ENCODE measurements around the gene ABTB2. TPM values are rescaled to one million over a fixed set of nuclear protein-coding genes. Genes with fewer than 3 reads are reported as not detected.
"Not testable (repeated sequence)": the region's sequence is repeated elsewhere in the genome, so short reads cannot be mapped to it uniquely, and the experiment has no call there.

Gene ABTB2
- total RNA-seq, 1 donor from 2014 or later = 14.1 TPM

- Mint-ChIP-seq H3K27me3 (ENCODE audit: insufficient read depth) (peaks cover 6% of the 10 kb centered on the region), H3K4me1 (ENCODE audit: low read depth) (peaks cover 6% of the 10 kb centered on the region), H3K27ac (no peak overlapping the region), H3K4me3 (no peak overlapping the region), H3K9me3 (no peaks in the 10 kb centered on the region), H3K36me3 (ENCODE audit: low read depth) (peaks cover 2% of the 10 kb centered on the region)
- no peak for DNase-seq (ENCODE audit: low spot score)
- intact Hi-C loops (cut with micrococcal nuclease) = no loop called here
Observed at GRCh38 chr11:34224434-34224966, 133.3 kb downstream of the ABTB2 start.

- Mint-ChIP-seq H3K4me1 (ENCODE audit: low read depth) (peaks cover 6% of the 10 kb centered on the region), H3K27ac (no peak overlapping the region), H3K9me3 (no peaks in the 10 kb centered on the region), H3K36me3 (ENCODE audit: low read depth) (peaks cover 2% of the 10 kb centered on the region), H3K27me3 (ENCODE audit: insufficient read depth) (peaks cover 6% of the 10 kb centered on the region), H3K4me3 (no peak overlapping the region)
- intact Hi-C loops (cut with micrococcal nuclease) = no loop called here
- DNase-seq (ENCODE audit: low spot score) = no peak
Observed at GRCh38 chr11:34223907-34224306, 133.9 kb downstream of the ABTB2 start.

- Mint-ChIP-seq H3K4me3 (no peak overlapping the region), H3K27ac (peak overlapping the region; percentile 15), H3K27me3 (ENCODE audit: insufficient read depth) (peaks cover 7% of the 10 kb centered on the region), H3K36me3 (ENCODE audit: low read depth) (peaks cover 2% of the 10 kb centered on the region), H3K4me1 (ENCODE audit: low read depth) (peaks cover 9% of the 10 kb centered on the region), H3K9me3 (no peaks in the 10 kb centered on the region)
- no peak for DNase-seq (ENCODE audit: low spot score)
- intact Hi-C loops (cut with micrococcal nuclease) = no loop called here
Observed at GRCh38 chr11:34223021-34223813, 134.6 kb downstream of the ABTB2 start.

GRCh38 chr11:34222030-34222429, 135.8 kb downstream of the ABTB2 start:
- Mint-ChIP-seq H3K27ac (no peak overlapping the region), H3K36me3 (ENCODE audit: low read depth) (no peaks in the 10 kb centered on the region), H3K4me3 (no peak overlapping the region), H3K4me1 (ENCODE audit: low read depth) (peaks cover 12% of the 10 kb centered on the region), H3K27me3 (ENCODE audit: insufficient read depth) (peaks cover 7% of the 10 kb centered on the region), H3K9me3 (no peaks in the 10 kb centered on the region)
- intact Hi-C loops (cut with micrococcal nuclease) = no loop called here
- no peak for DNase-seq (ENCODE audit: low spot score)

DNA sequence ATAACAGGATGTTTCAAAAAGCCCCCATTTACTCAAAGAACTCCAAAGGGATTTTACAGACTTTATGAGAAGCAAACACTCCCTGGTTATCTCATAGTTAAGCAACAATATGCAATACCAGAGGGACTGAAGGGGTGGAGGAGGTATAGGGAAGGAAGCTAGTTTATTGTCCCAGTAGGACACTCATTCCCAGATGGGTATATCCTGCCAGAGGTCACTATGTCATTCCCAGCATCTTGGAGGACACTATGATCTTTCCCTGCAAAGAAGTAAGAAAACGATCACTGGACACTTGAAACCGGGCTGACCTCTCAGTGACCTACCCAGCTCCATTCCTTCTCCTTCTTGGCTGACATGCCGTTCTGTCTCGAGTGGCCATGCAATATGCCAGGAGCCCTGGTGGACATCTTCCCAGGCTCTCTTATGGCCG, 137.9 kb downstream of the ABTB2 start:
- intact Hi-C loops (cut with micrococcal nuclease) = no loop called here
- no peaks in the 10 kb centered on the region for H3K9me3 Mint-ChIP-seq
- no peak for DNase-seq (ENCODE audit: low spot score)
- H3K4me1 Mint-ChIP-seq (ENCODE audit: low read depth) = peaks cover 16% of the 10 kb centered on the region
- H3K4me3 Mint-ChIP-seq = no peak overlapping the region
- peaks cover 6% of the 10 kb centered on the region for H3K27me3 Mint-ChIP-seq (ENCODE audit: insufficient read depth)
- no peak overlapping the region for H3K27ac Mint-ChIP-seq
- H3K36me3 Mint-ChIP-seq (ENCODE audit: low read depth) = no peaks in the 10 kb centered on the region

GRCh38 chr11:34219279-34219678, 138.5 kb downstream of the ABTB2 start:
- intact Hi-C loops (cut with micrococcal nuclease) = no loop called here
- no peak overlapping the region for H3K4me3 Mint-ChIP-seq
- H3K36me3 Mint-ChIP-seq (ENCODE audit: low read depth) = no peaks in the 10 kb centered on the region
- H3K27ac Mint-ChIP-seq = no peak overlapping the region
- H3K9me3 Mint-ChIP-seq = no peaks in the 10 kb centered on the region
- peaks cover 6% of the 10 kb centered on the region for H3K27me3 Mint-ChIP-seq (ENCODE audit: insufficient read depth)
- peaks cover 21% of the 10 kb centered on the region for H3K4me1 Mint-ChIP-seq (ENCODE audit: low read depth)
- no peak for DNase-seq (ENCODE audit: low spot score)

GRCh38 chr11:34218756-34219155, 139.1 kb downstream of the ABTB2 start:
- intact Hi-C loops (cut with micrococcal nuclease); H3K27ac Mint-ChIP-seq; DNase-seq (ENCODE audit: low spot score); H3K4me3 Mint-ChIP-seq; H3K27me3 Mint-ChIP-seq (ENCODE audit: insufficient read depth); H3K9me3 Mint-ChIP-seq; H3K36me3 Mint-ChIP-seq (ENCODE audit: low read depth): not testable (repeated sequence)
- peaks cover 21% of the 10 kb centered on the region for H3K4me1 Mint-ChIP-seq (ENCODE audit: low read depth)

- intact Hi-C loops (cut with micrococcal nuclease) = no loop called here
- H3K4me1 Mint-ChIP-seq (ENCODE audit: low read depth) = peaks cover 16% of the 10 kb centered on the region
- peaks cover 8% of the 10 kb centered on the region for H3K27me3 Mint-ChIP-seq (ENCODE audit: insufficient read depth)
- no peaks in the 10 kb centered on the region for H3K9me3 Mint-ChIP-seq
- H3K36me3 Mint-ChIP-seq (ENCODE audit: low read depth) = no peaks in the 10 kb centered on the region
- H3K27ac Mint-ChIP-seq = no peak overlapping the region
- H3K4me3 Mint-ChIP-seq = no peak overlapping the region
- DNase-seq (ENCODE audit: low spot score) = no peak
Observed at GRCh38 chr11:34218067-34218466, 139.7 kb downstream of the ABTB2 start.

DNA sequence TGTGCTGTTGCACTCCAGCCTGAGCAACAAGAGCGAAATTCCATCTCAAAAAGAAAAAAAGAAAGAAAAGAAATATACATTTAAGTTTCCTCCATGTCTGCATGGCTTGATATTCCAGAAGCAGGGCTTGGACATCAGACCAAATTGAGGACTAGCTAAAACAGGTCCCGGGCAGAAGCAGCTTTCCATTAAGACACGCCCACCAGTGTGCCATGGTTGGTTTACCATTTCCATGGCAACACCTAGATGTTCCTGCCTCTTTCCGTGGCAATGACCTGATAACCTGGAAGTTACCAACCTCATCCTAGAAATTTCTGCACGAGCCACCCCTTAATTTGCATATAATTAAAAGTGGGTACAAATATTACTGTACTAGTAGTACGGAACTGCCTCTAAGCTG, 141.1 kb downstream of the ABTB2 start:
- Mint-ChIP-seq H3K27ac (no peak overlapping the region), H3K27me3 (ENCODE audit: insufficient read depth) (peaks cover 8% of the 10 kb centered on the region), H3K9me3 (no peaks in the 10 kb centered on the region), H3K36me3 (ENCODE audit: low read depth) (no peaks in the 10 kb centered on the region), H3K4me3 (no peak overlapping the region), H3K4me1 (ENCODE audit: low read depth) (peaks cover 15% of the 10 kb centered on the region)
- no peak for DNase-seq (ENCODE audit: low spot score)
- intact Hi-C loops (cut with micrococcal nuclease) = no loop called here

DNA sequence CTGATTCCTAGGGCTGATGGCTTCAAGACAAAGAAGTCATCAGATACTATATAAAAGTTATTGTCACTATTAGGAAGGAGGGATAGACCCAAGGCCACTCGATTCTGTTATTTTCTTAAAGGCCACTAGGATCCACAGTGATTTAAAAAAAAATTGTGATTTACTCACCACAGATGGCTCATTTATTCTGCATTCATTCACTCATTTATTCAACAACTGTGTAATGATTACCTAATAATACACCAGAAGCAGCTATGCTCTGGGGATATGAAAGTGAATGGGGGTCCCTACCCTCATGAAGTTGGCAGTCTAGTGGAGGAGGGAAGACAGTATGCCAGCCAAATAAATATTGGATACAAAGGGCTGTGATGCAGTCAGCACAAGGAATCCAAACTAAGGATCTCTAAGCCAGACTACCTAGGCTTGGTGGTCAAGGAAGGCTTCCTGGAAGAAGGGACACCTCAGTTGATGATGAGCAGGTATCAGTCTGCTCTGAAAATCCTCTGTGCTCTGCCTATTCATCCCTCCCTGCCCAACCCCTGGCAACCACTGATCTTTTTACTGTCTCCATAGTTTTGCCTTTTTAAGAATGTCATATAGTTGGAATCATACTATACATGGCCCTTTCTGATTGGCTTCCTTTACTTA, 141.9 kb downstream of the ABTB2 start:
- peaks cover 15% of the 10 kb centered on the region for H3K4me1 Mint-ChIP-seq (ENCODE audit: low read depth)
- H3K27me3 Mint-ChIP-seq (ENCODE audit: insufficient read depth) = peaks cover 8% of the 10 kb centered on the region
- intact Hi-C loops (cut with micrococcal nuclease) = loop anchor here (1.0 to 2.0 kb wide), 3 partner anchors 18 to 41 kb away; no protein-coding TSS in a partner anchor
- H3K9me3 Mint-ChIP-seq = no peaks in the 10 kb centered on the region
- H3K4me3 Mint-ChIP-seq = no peak overlapping the region
- H3K27ac Mint-ChIP-seq = no peak overlapping the region
- no peaks in the 10 kb centered on the region for H3K36me3 Mint-ChIP-seq (ENCODE audit: low read depth)
- DNase-seq (ENCODE audit: low spot score) = no peak

- Mint-ChIP-seq H3K36me3 (ENCODE audit: low read depth) (no peaks in the 10 kb centered on the region), H3K9me3 (no peaks in the 10 kb centered on the region), H3K4me1 (ENCODE audit: low read depth) (peaks cover 15% of the 10 kb centered on the region), H3K4me3 (peak overlapping the region; percentile 20), H3K27ac (peak overlapping the region; percentile 78), H3K27me3 (ENCODE audit: insufficient read depth) (peaks cover 13% of the 10 kb centered on the region)
- DNase-seq (ENCODE audit: low spot score) = peak; percentile 19
- intact Hi-C loops (cut with micrococcal nuclease) = loop anchor here (1.0 to 2.0 kb wide), 4 partner anchors 16 to 40 kb away; no protein-coding TSS in a partner anchor
Observed at GRCh38 chr11:34214961-34215805, 142.6 kb downstream of the ABTB2 start.

GRCh38 chr11:34213366-34213765, 144.4 kb downstream of the ABTB2 start:
- DNase-seq (ENCODE audit: low spot score) = no peak
- Mint-ChIP-seq H3K36me3 (ENCODE audit: low read depth) (no peaks in the 10 kb centered on the region), H3K4me3 (no peak overlapping the region), H3K4me1 (ENCODE audit: low read depth) (peaks cover 21% of the 10 kb centered on the region), H3K27ac (no peak overlapping the region), H3K27me3 (ENCODE audit: insufficient read depth) (peaks cover 10% of the 10 kb centered on the region), H3K9me3 (no peaks in the 10 kb centered on the region)
- intact Hi-C loops (cut with micrococcal nuclease) = no loop called here
